ENCODE results near the gene SVIL.
"Not testable (repeated sequence)": the region's sequence is repeated elsewhere in the genome, so short reads cannot be mapped to it uniquely, and the experiment has no call there.

SVIL gene

DNA sequence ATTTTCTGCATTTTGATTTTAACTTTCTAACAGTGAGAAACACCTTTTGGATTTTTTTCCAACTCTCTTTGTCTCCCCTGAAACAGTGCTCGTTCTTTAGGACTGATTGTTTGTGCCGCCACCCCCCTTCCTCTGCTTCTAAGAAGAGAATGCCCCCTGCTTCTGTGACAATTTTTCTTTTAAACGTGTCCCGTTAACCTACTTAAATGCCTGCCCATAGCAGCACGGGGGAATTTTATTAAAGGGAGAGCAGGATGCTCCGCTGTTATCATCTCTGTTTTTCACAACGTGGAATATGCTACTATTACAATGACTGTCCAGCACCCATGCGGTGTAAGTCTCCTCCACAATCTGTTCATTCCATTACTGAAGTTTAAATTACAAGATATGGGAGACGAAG, 67.8 kb downstream of the SVIL start:
- DNase-seq, result no peak

DNA sequence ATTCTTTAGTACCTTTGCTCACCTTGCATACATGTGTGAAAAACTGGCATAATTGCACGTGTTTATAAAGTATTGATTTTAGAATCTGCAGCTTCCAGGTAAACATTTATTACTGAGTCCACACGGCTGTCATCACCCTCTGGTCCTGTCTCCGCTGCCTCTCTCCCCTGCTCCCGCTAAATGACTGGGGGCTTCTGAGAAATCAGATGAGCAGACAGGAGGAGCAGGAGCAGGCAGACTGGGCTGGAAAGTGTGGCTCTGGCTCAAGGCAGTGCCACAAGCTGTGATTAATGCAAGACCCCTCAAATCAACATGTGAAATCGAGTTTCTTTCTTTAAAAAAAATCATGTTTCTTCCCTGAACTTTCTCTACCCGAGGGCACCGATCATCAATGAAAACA, 68.6 kb downstream of the SVIL start:
- not testable (repeated sequence) for DNase-seq

DNA sequence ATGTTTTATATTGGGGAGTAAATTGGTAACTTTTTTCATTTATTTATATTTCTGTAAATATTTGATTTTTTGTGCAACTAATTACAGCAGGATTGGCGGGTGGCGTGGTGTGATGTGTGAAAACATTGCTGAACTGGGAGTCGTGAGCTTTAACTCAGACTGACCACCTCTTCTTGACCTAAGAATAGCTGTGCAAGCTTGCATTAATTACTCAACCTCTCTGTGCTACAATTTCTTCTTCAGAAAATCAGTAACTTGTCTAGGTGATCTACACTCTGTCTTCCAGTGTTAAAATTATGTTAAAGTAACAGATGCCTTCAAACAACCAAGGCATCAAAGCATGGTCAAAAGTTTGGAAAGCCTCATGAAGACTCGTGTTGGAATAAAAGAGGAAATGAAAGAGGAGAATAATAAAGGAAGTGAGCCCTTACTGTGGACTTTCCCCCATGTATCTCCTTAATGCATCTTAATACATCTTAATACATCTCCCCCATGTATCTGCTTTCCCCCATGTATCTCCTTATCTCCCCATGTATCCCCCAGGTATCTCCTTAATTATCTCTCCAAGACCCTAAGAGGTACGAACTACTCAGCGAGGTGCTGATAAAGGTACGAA, 71.2 kb downstream of the SVIL start:
- no peak for DNase-seq

DNA sequence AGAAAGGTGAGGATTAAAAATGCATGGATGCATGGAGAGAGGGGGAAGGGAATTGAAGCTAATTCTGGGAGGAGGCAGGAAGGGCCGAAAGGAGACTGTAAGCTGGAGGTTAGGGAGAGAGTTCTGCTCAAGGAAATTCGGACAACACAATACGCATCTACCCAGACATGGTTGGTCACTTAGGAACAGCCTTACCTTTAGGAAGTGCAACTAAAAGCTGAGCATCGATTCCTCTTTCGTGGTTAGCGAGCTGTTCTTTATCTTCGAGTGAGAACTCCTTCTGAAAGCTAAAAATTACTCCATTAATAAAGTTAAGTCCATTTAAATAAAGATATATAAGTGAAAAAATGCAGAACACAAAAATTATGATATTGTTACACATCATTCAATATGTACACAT, 71.8 kb downstream of the SVIL start:
- not testable (repeated sequence) for DNase-seq

DNA sequence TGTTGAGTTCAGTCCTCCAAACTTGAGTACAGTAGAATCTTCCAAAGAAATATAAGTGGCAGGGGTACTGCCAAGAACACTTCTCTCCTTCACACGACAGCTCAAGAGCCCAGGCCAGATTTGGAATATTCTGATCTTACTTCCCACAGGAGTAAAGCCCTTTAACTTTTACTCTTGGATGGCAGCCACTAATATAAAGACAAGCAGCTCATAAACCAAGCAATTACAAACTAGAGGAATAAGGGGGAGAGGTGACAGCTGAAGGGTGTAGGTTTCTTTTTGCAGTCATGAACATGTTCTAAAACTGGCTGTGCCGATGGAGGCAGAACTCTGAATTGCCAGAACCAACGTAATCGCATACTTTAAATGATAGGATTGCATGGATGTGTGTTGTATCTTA, 74.8 kb downstream of the SVIL start:
- DNase-seq, result no peak

DNA sequence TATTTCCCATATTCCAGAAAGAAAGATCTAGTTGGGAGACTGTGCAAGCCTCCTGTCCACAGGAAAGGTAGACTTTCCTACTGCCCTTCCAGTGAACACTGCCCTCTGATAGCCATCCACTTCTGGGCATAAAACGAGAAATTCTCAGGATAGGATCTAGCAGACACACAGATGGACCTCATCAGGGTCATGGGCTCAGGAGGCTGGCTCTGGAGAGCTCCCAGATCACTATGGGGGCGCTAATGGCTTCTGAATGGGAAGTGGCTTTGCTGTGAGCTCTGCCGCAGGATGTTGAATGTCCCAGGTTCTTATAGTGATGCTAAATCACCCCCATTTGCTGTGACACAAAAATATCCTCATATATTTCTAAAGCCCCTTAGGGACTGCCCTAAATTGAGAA, 77.1 kb downstream of the SVIL start:
- no peak for DNase-seq

DNA sequence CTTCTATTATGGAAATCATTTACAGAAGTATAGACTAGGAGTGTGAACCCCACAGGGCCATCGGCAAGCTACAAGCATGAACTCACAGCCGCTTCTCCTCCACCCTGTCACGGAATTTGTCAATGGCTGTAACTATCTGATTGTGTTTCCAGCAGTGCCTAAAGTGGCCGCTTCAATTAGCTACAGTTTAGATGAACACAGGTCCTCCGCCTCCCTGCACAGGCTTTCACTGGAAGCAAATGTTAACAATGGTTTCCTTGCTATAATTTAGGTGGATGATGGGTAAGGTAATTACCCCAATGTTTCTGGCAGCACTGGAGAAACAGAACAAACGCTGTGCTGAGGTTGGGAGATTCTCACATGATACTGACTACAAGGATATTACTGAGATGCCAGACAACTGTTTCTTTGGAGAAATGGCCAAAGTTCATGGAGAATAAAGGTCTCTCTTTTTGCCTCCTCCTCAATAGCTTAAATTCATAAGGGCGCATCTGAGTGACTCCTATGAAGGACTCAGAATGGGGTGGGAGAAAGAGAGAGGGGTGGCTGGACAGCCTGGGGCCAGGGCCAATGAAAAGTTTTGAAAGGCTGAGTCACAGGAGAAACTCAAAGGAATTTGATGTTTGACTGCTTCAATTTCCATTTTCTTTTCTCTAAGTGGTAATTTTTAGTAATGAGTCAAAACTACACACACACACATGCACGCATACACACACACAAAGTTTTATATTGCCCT, 78.9 kb downstream of the SVIL start:
- no peak for DNase-seq

DNA sequence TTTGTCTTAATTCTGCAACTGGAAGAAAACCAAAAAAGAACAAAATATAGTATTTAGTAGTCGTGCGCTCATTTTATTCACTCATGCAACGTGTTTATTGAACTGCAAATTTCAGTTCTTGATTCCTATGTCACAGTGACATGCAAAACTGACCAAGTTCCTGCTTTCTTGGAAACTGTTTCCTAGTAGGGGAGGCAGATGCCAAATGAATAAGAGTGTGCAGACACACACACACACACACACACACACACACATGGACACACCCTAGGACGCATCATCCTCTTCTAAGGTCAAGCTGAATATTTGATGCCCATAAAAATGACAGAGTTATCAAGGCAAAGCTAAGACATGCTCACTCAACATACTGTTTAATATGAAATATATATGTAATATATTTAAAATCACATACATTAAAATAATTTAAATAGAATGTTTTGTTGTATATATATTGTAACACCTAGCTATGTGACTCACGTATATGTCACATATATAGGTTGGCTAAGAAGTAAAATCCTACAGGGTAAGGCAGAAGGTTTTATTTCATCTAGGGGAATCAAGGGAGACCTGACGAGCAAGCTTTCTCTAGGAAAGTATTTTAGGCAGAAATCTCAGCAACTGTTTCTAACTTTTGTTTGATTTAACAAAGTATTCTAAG, 79.6 kb downstream of the SVIL start:
- no peak for DNase-seq

DNA sequence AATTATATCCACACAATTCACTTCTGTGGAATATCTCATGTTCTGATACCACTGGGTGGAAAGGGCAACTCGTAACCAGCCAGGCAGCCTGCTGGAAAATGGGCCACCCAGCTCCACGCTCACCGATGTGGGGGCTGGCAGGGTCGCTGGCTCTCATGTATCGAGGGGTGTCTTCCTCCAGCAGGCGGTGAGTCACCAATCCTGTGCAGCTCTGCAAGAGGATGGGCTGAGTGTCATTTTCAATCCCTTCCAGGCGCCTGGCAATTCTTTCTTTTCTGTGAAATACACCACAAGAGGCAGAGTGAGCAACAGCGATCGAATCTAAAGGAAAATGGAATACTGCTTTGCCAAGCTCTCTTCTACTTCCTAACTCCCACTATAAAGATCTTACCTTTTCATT, 80.1 kb downstream of the SVIL start:
- DNase-seq, result no peak

DNA sequence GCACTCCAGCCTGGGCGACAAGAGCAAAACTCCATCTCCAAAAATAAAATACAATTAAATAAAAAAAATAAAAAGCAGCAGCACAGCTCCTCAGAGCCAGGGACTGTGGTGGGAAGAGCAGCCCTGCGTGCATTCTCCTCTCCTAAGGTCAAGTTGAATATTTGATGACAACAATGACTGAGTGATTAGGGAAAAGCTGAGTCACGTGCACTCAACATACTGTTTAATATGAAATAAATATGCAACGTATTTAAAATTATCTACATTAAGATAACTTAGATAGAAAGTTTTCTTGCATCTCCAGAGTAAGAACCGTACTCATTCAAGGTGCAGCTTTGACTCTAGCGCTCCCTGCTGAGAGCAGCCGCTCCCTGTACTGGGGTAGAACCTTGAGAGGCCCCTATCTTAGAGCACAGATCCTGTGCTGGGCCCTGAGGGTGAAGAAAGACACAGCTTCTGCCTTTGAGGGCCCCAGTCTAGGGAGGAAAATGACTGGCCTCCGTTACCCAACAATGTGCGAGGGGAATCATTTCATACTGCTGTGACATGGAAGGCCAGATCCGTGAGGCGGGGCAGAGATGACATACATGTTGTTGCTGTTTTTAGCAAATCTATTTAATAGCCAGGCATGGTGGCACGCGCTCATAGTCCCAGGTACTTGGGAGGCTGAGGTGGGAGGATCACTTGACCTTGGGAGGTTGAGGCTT, 81.1 kb downstream of the SVIL start:
- DNase-seq, result no peak

DNA sequence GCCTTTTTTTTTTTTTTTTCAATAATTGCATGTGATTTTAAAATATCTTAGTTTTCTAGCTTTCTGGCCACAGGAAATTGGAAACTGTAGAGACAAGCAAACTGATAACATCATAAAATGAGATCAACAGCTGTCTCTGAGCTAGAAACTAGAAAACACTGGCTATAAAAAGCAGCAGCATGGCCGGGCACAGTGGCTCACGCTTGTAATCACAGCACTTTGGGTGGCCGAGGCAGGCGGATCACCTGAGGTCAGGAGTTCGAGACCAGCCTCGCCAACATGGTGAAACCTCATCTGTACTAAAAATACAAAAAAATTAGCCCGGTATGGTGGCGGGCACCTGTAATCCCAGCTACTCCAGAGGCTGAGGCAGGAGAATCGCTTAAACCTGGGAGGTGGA, 81.7 kb downstream of the SVIL start:
- DNase-seq, result not testable (repeated sequence)

DNA sequence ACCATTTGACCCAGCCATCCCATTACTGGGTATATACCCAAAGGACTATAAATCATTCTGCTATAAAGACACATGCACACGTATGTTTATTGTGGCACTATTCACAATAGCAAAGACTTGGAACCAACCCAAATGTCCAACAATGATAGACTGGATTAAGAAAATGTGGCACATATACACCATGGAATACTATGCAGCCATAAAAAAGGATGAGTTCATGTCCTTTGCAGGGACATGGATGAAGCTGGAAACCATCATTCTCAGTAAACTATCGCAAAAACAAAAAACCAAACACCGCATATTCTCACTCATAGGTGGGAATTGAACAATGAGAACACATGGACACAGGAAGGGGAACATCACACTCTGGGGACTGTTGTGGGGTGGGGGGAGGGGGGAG, 85.3 kb downstream of the SVIL start:
- not testable (repeated sequence) for DNase-seq

DNA sequence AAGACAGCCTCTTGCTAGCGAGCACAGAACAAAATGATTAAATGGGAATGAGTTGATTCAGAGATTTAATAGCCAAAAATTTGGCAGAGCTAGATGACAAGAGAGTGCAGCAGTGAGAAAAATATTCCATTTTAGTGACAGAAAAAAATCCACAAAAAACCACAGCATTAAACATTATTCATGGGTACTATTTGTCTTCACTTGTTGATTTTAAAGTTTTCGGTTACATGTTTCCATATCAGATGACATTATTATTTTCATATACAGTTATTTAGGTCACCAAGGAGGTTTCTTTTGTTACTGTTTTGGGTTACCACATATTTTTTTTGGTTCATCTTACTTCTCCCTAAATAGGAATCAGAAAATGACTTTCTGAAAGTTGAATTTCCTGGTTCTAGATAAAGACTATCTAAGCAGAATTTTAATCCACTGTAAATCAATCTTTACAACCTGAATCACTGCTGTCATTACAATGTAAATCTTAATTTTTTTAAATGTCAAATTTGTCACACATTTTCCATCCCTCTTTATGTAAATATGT, 87.9 kb downstream of the SVIL start:
- no peak for DNase-seq

DNA sequence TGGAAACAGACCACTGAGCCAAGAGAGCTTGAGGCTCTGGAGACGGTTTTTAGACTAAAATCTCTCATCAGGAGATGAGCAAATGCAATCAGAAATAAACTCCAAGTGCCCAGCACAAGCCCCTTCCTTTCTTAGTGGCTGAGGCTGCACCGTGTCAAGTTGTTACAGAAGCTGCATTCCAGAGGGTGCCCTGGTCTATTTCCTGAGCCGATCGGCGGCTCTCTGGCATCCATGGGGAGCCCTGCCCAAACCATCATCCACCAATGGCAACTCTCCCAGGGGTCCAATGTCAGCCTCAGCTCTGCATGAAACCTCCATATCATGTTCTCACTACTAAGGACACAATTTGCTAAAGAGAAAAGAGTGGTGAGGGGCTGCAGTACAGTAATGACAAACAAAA, 89.6 kb downstream of the SVIL start:
- DNase-seq, result no peak

DNA sequence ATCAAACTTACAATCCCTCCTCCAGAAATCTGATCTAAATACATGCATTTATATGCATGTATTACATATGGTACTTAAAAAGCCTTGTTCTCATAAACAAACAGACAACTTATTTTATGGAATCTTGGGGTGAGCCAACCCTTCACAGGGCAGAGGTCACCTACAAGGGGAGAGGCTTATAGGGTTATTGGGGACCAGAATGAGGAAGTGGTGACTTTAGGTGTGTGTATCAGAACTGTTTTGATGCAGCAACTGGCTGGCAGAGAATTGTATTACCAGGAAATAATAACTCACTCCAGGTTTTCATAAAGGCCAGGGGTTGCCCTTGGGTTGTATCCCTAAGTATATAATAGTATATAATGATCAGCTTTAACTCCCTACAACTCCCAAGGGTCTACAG, 91.1 kb downstream of the SVIL start:
- no peak for DNase-seq

DNA sequence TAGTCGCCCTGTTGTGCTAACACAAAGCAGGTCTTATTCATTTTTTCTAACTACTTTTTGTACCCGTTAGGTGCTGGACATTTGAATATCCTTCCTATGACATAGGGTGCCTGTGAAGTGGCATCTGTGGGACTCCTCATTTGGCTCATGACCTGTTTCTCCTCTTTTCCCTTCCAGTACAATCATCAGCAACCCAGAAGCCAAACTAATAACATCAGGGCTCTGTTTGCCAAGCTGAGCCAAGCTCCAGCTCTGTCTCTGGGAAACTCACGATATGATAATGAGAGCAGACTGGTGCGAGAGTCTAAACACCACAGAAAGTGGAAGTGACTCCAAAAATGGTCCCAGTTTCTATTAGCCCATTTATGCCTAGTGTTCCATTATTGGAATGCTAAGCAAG, 92.0 kb downstream of the SVIL start:
- DNase-seq, result no peak

DNA sequence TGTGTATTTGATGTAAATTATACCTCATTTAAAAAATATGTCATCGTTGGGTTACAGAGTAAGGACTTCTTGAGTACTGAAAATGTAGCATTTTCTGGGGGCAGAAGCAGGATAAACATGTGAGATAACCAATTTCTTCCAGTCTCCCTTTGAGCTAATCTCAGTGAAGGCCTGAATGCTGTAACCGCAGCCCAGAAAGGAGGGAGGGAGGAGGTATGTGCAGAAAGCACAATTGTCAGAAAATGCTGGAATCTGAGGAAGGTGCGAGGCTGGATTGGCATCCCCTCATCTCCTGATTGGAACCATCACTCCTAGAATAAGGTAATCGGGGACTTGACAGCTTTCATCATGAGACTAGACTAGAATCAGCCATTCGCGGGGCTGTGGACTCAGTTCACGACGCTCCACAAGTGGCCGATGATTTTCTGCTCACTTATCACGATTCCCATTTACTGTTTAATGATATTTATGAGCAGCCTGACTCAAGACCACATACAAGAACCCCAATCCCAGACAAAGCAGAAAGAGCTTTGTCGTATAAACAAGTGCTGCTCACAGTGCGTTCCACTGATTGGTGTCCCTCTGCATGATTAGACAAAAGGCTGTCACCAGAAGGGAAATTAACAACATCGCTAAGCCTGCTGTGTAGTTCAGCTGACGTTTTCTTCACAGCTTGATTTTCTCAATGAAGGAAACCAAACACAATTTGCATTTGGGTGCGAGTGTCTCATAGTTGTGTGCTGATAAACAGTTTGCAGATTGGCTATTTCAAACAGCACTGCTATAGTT, 93.2 kb downstream of the SVIL start:
- DNase-seq, result no peak

DNA sequence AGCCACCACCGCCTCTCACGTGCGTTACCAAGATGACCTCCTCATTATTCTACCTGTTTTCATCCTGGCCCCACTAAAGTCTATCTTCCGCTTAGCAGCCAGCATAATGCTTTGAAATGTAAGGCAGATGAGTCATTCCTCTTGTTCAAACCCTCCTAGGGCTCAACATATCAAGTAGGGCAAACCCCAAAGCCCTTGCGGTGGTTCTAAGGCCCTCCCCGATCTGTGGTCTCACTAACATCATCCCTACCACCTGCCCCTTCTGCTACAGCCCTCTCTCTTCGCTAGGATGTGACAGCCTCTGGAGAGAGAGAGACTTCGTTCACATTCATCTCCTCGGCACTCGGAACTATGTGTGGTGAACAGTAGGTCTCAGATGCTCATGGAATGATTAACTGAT, 94.8 kb downstream of the SVIL start:
- DNase-seq, result no peak

DNA sequence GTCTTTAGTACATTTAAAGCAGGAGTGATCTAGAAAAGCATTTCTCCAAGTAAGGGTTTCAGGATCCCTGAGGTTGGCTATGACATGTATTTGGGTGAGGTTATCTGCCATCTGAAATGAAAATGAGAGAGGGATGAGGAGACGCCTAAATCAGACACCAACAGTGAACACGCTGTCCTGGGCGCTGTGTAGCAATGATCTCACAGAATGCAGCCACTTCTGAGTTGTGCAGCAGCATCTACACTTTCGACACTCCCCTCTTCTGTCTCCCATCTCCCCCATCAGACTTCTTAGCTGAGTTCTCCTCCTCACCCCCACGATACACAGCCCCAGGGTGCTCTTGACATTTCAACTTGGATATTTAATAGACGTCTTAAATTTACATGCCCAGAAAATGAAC, 95.4 kb downstream of the SVIL start:
- no peak for DNase-seq

DNA sequence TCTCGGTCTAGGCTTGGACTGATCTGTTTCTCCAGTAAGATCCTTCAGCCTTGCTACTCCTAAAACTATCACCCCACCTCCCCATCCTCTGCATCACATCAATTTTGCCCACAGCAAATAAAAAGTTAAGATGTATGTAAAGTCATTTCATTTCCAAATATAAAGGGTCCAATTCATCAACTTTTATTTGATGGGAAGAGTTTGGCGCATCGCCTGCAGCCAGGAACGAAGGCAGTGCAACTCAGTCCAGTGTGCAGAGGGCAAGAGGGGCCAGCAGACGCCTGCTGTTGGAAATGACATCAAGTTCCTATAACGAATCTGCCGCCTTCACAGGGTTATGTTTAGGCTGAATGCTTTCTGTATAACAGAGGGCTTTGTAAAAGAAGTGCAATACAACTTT, 97.0 kb downstream of the SVIL start:
- no peak for DNase-seq

DNA sequence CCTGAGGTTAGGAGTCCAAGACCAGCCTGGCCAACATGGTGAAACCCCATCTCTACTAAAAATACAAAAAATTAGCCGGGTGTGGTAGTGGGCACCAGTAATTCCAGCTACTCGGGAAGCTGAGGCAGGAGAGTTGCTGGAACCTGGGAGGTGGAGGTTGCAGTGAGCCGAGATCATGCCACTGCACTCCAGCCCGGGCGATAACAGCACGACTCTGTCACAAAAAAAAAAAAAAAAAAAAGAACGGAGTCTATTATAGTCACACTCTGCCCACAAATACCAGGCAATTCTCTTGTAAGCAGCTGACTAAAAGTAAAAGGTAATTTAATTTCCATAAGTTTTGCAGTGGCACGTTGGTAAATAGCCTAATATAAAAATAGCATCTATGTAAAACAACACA, 98.1 kb downstream of the SVIL start:
- DNase-seq, result not testable (repeated sequence)

DNA sequence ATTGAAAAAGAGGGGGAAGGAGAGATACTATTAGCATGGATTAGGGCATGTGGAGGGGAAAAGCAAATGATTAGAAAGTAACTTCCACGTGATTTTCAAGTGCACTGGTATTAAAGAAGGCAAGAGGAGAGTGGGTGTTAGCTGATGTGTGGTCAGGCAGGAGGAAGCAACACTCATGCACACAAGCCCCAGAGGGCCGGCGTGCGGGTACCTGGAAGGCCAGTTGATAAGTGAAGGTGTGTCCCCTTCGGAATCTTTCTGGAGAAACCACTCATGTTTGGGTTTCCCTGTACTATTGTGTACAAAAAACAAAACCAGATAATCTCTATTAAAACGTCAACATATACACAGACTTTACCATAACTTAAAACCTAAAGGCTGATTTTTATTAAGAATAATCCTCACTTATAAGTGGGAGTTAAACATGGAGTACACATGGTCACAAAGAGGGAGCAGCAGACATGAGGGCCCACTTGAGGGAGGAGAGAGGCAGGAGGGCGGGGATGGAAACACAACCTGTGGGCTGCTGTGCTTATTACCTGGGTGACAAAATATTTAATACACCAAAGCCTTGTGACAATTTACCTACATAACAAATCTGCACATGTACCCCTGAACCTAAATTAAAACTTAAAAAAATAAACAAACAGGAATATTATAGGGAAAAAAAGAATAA, 98.9 kb downstream of the SVIL start:
- no peak for DNase-seq

Data from NCI-H2081 treated with DMSO at 0.1 percent for 48 hours (cell line).